ENCODE results near the gene UBASH3A.

Gene UBASH3A

GRCh38 chr21:42429021-42429420 is 25.3 kb downstream of the UBASH3A start:
- TF ChIP-seq, protein P1, sequence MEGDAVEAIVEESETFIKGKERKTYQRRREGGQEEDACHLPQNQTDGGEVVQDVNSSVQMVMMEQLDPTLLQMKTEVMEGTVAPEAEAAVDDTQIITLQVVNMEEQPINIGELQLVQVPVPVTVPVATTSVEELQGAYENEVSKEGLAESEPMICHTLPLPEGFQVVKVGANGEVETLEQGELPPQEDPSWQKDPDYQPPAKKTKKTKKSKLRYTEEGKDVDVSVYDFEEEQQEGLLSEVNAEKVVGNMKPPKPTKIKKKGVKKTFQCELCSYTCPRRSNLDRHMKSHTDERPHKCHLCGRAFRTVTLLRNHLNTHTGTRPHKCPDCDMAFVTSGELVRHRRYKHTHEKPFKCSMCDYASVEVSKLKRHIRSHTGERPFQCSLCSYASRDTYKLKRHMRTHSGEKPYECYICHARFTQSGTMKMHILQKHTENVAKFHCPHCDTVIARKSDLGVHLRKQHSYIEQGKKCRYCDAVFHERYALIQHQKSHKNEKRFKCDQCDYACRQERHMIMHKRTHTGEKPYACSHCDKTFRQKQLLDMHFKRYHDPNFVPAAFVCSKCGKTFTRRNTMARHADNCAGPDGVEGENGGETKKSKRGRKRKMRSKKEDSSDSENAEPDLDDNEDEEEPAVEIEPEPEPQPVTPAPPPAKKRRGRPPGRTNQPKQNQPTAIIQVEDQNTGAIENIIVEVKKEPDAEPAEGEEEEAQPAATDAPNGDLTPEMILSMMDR (IDR thresholded peaks at IDR 0.05; ENCODE audit: low read depth, low read length, missing control alignments) = no peak
- in situ Hi-C loops (cut with HindIII; ENCODE audit: low sequenced_read_pairs) = no loop called here
- no peak overlapping the region for H3K4me3 ChIP-seq (ENCODE audit: low read depth, low read length)
- no peak for DNase-seq (ENCODE audit: low read depth)

DNA sequence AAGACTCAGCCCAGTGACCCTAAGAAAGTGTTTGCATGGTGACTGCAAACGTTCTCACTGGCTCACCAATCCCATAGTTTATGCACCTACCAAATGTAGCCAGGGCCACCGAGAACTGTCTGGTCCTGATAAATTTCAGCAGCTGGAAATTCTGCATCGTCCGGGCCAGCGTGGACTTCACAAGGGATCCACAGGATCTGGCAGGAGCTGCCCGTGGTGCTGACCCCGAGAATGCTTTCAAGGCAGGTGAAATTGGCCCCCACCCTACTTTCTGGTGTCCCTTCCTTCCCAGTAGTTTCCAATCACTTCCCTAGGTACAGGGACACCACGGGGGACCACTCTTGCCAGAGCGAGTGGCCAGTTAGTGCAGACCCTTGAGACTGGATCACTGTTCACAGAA is 26.2 kb downstream of the UBASH3A start:
- no peak for DNase-seq (ENCODE audit: low read depth)
- in situ Hi-C loops (cut with HindIII; ENCODE audit: low sequenced_read_pairs) = no loop called here
- H3K4me3 ChIP-seq (ENCODE audit: low read depth, low read length) = no peak overlapping the region
- TF ChIP-seq, protein P1 (IDR thresholded peaks at IDR 0.05; ENCODE audit: low read depth, low read length, missing control alignments) = no peak

DNA sequence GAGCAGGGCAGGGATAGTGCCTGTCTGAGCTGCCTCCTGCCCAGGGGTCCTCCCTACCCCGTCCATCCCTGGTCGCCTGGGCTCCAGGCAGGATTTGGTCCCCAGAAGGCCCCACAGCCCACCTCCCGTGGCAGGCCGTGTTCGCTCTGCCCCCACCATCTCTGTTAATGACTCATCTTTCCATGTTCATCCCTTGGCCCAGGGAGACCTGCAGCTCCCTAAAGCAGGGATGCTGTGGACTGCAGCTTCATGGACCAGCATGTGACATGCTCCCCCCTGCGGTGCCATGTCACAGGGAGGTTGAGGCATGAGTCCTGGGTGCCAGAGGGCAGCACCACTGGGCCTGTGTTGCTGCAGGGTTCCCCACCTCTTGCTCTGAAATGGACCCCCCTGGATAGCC is 26.8 kb downstream of the UBASH3A start:
- DNase-seq (ENCODE audit: low read depth) = no peak
- TF ChIP-seq, protein P1 (IDR thresholded peaks at IDR 0.05; ENCODE audit: low read depth, low read length, missing control alignments) = no peak
- in situ Hi-C loops (cut with HindIII; ENCODE audit: low sequenced_read_pairs) = no loop called here
- no peak overlapping the region for H3K4me3 ChIP-seq (ENCODE audit: low read depth, low read length)

- H3K4me3 ChIP-seq (ENCODE audit: low read depth, low read length) = no peak overlapping the region
- DNase-seq (ENCODE audit: low read depth) = no peak
- TF ChIP-seq, protein P1 (IDR thresholded peaks at IDR 0.05; ENCODE audit: low read depth, low read length, missing control alignments) = no peak
- in situ Hi-C loops (cut with HindIII; ENCODE audit: low sequenced_read_pairs) = no loop called here
Observed at GRCh38 chr21:42431196-42431595, 27.5 kb downstream of the UBASH3A start.

DNA sequence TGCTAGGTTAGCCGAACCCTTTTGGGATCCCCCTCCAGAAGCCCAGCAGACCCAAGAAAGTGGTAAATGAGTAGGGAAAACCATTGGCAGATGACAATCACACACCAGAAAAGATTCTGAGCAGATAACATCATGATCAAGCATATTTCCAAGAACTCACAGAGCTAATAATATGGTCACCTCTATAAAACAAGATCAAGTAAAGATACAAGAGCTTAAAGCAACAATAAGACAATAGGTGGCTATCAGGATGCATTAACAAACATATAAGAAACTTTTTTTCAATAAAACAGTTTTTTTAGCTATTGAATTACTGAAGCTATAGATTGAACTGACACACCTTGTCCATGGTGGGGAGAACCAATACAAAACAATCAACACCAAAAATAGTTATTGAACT is 29.0 kb downstream of the UBASH3A start:
- TF ChIP-seq, protein P1 (IDR thresholded peaks at IDR 0.05; ENCODE audit: low read depth, low read length, missing control alignments) = no peak
- no peak for DNase-seq (ENCODE audit: low read depth)
- in situ Hi-C loops (cut with HindIII; ENCODE audit: low sequenced_read_pairs) = no loop called here
- H3K4me3 ChIP-seq (ENCODE audit: low read depth, low read length) = no peak overlapping the region

GRCh38 chr21:42433946-42434551 is 30.3 kb downstream of the UBASH3A start:
- in situ Hi-C loops (cut with HindIII; ENCODE audit: low sequenced_read_pairs) = no loop called here
- TF ChIP-seq, protein P1 (IDR thresholded peaks at IDR 0.05; ENCODE audit: low read depth, low read length, missing control alignments) = no peak

More at GRCh38 chr21:42433946-42434551, 30.3 kb downstream of the UBASH3A start:
- DNase-seq (ENCODE audit: low read depth) = no peak
- H3K4me3 ChIP-seq (ENCODE audit: low read depth, low read length) = no peak overlapping the region
